NCI-H2171 (cell line): ENCODE results near the gene RASSF6.
"Not testable (repeated sequence)": the region's sequence is repeated elsewhere in the genome, so short reads cannot be mapped to it uniquely, and the experiment has no call there.

Source experiments
- DNase-seq: peaks from one replicate; lab custom pipeline; 2025; lab: John Stamatoyannopoulos, UW

The RASSF6 gene

DNA sequence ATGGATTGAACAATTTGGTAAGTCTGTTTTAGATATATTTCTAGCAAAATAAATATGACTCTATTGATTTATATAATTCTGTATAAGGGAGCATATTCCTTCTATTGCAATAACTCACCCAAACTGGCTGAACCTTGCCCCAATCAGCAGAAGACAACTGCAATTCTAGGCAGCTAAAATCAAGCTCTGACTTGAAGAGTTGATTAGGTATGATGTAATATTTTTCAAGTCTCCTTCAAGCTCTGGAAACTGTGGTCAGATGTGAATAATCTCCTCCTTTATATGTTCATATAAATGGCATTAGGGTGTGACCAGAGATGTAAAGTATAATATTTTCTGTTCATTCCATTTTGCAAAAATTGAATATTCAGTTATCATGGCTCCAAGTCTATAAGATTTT, 8.2 kb downstream of the RASSF6 start:
- no peak for DNase-seq

DNA sequence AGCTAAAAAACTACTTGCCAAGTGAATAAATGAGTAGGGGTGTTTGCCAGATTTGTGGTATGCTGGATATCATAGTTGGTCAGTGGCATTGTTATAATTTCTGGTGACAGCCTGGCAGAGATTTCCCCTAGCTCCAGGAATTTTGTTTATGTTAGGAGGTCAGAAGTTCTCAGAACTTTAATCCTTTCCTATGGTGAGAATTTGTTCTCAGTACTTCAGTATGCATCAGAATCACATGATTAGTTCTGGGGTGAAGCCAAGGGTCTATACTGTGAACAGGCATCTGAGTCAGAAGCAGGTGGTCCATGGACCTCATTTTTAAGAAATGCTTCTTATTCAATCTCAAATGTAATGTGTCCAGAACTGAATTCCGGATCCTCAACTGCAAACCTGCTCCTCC, 10.5 kb downstream of the RASSF6 start:
- no peak for DNase-seq

DNA sequence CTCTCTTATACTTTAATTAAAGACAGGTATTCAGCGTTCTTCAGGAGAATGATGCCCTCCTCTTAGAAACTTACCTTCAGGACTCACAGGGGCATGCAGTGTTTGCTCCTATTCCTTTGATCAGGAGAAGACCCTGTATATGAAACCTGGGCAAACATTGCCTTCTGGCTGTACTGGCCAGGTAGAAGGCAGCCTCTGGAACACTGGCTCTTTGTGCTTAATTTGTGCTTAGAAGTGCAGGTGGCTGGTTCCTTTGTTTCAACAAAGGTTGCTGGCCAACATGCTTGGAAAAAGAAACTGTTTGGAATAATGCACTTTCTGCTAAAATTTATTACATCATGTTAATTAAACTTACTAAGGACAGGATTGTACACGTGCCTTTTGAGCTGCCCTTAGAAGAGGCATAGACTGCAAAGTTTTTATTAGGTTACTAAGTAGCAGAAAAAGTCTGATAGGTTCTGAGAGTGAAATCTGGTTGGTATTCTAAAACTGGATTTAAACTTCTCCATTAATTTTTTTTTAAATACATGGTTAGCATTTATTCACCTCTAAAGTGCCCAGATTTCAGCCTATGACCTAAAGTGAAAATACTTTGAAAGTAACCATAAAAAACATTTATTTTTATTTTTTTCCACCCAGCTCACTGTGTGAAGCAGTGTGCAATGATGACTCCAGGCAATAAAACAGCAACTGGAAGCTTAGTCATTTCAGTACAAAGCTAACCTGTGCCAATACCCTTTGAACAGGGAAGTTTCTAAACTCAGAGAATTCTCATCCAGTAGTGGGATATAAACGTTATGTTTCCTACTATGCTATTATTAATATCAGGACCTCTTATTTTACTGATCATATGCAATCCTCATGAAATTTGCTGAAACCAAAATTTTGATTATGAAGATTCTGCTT, 11.3 kb downstream of the RASSF6 start:
- no peak for DNase-seq

DNA sequence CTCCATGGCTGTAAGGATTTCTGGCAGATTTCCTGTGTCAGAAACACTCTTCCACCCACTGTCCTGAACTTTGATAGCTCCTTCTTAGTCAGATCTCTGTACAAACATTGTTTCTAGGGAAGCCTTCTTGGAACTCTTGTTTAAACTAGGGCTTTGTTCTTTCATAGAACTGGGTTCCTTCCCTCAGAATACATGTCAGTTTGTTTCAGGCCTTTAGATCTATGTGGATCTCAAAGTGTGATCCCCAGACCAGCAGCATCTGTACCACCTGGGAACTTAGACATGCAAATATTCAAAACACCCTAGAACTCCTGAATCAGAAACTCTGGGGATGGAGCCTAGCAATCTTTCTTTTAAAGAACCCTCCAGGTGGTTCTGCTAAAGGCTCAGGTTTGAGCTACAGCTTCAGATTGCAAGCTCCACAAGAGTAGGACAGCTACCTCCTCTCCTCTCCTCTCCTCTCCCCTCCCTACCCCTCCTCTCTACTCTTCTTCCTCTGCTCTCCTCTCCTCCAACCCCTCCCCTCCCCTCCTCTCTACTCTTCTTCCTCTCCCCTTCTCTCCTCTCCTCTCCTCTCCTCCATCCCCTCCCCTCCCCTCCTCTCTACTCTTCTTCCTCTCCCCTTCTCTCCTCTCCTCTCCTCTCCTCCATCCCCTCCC, 12.7 kb downstream of the RASSF6 start:
- no peak for DNase-seq

DNA sequence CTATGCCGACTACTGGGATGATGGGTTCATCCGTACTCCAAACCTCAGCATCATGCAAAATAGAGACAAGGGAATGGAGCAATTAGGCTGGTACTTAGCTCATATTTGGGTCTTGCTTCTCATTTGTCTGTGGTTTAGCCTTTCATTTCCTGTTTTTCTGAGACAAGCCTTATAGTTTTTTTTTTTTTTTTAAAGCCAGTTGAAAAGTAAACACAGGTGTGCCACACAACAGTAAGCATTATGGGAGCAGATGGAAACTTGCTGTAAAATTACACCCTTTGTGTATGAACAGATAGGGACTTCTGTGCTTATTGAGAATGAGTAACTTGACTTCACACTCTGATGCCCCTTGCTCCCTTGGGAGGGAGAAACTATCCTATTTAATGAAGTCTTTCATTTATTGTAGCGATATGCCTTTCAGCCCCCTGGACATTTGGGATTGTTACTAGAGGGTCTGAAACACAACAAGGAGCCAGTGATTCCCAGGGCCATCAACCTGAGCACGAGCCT, 13.7 kb downstream of the RASSF6 start:
- peak; percentile 45 for DNase-seq

DNA sequence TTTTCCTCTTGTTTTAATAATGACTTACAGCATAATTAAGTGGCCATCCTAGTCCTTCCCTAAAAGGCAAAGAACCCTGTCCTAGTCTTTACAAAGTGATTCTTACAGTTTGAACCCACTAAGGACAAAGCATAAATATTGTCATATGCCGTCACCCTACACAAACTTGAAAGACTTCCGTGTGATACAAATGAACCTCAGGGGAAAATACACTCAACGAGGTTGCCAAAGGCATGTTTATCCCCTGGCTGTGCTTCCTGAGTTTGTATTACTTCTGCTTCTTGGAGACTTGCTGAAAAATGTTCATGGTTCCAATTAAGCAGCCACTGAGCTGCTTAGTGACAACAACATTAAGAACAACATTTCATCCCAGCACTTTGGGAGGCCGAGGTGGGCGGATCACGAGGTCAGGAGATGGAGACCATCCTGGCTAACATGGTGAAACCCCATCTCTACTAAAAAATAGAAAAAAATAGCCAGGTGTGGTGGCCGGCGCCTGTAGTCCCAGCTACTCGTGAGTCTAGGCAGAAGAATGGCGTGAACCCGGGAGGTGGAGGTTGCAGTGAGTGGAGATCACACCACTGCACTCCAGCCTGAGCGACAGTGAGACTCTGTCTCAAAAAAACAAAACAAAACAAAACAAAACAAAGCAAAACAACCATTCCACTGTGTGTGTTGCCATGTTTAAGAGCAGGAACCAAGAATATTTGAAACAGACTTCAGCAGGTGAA, 16.2 kb downstream of the RASSF6 start:
- DNase-seq, result no peak

DNA sequence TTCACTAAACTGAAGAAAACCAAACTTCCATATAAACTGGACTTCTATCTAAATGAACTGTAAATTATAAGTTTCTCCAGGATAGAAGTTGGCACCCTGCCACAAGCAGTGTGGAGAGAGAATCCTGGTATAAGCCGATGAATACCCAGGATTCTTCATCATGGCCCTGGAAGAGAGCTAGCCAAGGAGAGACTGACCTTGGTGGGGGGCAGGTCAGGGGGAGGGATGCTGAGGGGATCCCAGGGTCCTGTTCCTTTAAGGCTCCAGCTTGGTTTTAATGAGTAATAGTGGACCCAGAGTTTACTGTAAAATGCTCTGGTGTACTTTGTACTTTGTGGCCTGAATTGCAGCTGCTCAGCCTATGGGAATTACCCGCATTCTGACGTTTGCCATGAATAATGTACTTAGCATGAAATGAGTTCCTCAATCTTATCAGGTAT, 16.9 kb downstream of the RASSF6 start:
- DNase-seq, result no peak

DNA sequence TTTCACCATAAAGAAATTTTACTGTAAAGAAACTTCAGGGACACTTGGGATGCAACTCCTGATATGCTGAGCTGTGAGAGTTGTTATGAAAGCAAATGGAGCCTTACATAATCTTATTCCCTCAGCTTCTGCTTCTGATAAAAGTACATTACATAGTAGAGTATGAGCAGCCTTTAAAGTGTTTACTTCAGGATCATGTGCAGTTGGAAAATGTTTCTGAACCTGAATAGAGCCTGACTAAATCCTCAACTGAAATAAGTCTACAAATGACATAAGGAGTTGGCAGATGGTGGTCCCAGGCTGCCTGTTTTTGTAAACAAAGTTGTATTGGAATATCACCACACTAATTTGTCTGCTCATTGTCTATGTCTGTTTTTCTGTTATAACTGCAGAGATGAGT, 19.3 kb downstream of the RASSF6 start:
- peak; percentile 9 for DNase-seq

DNA sequence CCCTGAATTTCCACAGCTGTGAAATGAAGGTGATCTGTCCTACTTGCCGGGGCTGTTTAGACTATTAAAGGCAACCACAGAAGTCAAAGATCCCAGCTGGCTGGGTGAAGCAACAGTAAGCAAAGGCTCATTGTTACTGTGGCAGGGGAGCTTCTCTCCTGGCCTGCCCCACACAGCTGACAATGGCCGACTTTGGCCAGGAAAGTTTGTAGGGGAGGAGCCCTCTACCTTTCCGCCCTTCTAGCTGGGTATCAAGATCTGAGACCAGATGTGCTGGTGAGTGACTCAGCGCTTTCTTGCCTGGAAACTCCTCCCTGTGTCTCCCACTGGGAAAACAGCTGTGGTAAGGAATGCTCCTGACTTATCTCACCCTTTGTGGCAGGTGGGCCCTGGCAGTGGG, 21.1 kb downstream of the RASSF6 start:
- peak; percentile 10 for DNase-seq

DNA sequence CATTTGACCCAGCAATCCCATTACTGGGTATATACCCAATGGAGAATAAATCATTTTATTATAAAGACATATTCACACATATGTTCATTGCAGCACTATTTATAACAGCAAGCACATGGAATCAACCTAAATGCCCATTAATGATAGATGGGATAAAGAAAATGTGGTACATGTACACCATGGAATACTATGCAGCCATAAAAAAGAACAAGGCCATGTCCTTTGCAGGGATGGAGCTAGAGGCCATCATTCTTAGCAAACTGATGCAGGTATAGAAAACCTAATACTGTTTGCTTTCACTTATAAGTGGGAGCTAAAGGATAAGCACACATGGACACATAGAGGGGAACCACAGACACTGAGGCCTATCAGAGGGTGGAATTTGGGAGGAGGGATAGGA, 22.6 kb downstream of the RASSF6 start:
- DNase-seq, result no peak

DNA sequence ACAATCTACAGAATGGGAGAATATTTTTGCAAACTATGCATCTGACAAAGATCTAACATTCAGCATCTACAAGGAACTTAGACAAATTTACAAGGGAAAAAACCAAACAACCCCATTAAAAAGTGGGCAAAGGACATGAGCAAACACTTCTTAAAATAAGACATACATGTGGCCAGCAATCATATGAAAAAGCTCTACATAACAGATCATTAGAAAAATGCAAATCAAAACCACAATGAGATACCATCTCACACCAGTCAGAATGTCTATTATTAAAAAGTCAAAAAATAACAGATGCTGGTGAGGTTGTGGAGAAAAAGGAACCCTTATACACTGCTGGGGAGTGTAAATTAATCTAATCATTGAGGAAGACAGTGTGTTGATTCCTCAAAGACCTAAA, 23.1 kb downstream of the RASSF6 start:
- not testable (repeated sequence) for DNase-seq

DNA sequence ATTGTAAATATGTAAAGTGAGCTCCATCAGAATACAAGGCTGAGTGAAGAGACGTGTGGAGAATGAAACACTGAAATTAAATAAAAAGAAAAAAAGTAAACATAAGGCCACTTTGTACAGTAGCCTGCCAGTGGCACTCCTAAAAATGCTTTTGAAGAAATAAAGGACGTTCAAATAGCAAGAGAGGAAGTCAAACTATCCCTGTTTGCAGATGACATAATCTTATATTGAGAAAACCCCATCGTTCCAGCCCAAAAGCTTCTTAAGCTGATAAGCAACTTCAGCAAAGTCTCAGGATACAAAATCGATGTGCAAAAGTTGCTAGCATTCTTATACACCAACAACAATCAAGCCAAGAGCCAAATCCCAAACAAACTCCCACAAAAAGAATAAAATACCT, 24.2 kb downstream of the RASSF6 start:
- no peak for DNase-seq

DNA sequence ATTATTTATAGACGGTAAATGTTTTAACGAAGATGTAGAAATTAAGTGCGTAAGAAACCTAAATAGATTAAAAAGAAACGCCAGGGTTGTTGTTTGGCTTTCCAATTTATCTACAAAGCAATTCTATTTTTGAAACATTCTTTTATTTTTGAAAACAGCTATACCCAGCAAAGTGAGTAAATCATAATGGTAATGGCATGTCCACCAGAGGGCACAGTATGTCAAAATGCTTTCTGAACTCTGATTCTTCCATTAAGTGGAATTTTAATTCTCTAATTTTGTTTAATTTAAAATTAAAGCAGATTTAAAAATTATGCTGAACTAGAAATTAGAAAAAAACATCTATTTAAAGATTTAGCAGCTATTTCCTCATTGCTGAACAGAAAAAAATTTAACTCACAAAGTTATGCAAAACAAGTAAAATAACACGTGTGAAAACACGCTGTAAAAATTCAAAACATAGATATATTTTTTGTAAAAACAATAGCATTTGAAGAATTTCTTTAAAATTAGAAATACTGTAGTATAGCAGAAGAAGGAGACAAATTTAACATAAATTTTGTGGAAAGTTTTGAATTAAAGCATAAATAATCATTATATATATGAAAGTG, 26.5 kb downstream of the RASSF6 start:
- DNase-seq, result no peak

DNA sequence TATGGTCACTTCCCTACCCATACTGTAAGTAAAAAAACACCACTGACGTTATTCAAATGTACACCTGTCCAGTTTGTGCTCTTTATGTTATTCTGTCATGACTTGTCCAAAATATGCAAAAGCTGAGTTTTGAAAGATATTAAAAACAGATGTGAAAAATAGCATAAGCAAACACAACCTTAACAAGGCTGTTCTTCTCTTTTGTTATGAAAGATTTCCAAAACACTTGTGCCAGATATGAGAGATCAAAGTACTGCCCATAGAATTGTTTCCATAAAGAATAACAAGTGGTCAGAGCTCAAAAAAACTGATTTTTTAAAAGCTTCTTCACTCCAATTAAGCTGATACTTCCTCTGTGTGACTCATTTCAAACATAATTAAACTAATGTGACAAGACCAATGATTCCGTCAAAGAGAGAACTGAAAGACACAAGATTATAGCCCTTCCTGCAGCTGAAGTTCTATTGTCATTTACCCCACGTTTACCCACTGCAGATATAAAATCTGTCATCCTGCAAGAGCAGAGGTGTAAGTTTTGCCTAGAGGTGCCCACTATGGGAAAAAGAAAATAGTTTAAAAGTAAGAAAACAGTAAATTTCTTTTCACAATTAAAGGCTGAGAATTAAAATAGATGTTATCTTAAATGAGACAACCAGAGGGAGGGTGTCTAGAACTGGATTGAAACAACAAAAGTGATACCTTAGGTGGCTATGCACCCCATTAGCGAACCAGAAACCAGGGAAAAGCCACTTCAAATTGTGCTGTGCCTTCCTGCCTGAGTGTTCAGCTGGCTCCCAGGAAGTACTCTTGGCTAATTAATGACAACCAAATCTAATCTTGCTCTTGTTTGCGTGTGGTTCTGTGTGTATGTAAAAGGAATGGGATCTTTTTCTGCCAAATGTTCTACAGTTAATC, 30.1 kb downstream of the RASSF6 start:
- no peak for DNase-seq

DNA sequence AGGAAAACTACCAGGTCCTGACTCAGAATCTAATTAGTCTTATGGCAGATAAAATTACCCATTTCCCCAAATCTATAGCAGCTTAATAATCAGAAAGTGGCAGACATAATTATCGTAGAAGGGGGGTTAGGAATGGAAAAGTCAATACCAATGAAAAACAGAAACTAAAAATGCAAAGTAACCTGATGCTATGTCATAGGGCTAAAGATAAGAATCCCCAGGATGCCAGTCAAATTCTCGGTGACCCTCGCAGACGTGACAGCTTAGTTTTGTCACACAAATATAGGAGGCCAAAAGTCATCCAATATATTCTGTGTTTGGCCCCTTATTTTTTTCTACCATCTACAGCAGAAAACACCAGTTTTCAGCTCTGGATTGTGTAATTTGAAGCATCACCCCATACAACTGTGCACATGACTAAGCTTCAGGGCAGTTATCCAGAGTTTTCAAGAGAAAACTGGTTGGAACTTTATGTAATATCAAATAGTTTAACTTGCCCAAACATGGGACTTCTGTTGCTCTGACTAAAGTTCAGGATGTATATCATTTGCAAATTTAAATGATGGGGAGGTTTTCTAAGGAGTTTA, 30.9 kb downstream of the RASSF6 start:
- no peak for DNase-seq

DNA sequence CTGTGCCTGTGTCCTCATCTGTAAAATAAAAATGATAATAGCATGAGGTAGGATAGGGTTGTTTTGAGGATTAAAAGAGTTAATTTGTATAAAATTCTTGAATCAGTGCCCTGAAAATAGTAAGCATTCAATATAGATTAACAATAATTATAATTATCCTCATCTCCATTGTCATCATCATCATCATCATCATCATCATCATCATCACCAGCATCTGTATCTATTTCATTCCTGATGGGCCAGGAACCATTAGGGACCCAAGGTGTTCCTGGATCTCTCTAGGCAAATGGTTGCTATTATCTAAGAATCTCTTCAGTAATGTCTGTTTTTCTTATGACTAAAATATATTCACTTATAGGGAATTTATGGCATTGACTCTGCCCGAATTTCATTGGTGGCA, 31.6 kb downstream of the RASSF6 start:
- no peak for DNase-seq

DNA sequence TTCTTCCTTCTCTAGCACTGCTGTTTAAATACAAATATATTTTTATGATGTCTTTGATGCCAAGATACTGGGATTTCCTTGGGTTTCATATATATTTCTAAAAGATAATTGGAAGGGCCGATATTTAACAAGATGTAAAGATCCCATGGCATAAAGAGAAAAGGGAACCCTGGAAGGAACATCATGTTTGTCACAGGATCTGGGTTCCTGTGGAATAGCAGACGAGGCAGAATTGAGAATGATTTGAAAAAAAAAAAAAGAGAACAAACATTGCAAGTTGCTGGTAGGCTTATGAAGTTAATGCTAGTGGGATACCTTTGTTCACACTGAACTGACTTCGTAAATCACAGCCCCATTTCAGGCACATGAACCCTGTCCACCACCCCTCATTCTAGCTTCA, 33.6 kb downstream of the RASSF6 start:
- no peak for DNase-seq

DNA sequence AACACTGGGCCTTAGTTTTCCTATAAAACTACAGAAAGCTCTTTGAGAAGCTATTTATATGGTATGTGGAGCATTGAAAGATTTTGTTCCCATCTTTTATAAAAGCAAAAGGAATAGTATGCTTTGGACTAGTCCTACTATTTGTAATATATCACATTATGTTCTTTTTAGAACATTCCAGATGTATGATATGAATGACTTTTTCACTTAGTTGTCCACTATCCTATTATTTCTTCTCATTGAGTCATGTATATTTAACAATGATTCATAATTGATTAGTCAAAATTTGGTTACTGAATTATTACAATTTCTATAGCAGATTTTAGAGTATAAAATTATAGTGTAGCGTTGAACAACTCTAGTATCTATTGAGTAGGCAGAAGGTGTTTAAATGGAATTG, 34.2 kb downstream of the RASSF6 start:
- DNase-seq, result no peak

DNA sequence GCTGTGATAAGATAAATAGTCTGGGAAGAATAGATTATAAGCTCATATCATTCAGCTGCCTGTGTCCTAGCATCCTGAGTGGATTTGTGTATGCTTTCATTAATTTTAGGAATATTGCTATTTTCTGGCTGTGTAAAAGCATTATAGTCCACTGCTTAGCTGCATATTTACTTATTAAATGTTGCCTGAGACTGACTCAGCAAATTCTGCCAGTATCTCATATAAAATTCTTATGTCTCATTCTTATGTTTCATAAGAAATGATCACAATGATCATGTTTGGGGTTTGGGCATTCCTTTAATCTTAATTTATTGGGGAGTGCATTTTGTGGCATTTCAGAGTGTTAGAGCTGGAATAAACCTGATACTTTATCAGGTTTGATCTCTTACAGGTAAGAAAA, 34.9 kb downstream of the RASSF6 start:
- DNase-seq, result no peak

DNA sequence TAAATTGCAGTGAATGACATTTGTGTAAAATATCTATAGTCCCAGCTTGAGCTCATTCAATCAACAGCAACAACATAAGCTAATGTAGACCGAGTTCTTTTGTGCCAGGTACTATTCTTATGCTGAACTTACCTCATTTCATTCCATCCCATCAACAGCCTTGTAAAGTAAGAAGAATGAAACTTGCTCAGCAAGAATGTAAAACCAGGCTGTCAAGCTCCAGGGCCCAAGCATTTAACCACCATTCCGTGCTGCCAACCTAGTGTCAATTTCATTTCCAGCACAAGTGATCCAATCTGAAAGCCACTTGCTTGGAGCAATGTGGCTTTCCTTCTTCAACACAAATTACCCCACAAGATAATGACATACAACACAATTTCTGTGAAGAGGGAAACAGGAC, 36.6 kb downstream of the RASSF6 start:
- no peak for DNase-seq

DNA sequence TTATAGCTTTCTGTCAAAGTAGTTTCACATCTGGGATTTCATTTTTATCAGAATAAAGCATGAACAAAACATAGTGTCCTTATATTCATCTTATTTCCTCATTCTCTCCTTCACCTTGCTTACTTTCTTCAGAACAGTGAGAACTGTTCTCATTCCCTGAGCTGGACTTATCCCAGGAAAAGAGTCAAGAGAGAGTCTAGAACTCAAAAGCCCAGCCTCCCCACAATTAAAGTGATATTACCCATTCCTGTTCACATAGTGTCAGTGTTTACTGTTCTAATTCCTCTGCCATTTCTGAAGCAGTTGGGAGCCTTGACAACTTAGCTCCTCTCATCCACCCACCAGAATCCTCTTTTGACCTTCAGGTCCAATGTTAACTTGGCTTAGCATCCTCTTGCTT, 42.9 kb downstream of the RASSF6 start:
- no peak for DNase-seq
